ENCODE data around the gene PTPRT.

PTPRT gene

DNA sequence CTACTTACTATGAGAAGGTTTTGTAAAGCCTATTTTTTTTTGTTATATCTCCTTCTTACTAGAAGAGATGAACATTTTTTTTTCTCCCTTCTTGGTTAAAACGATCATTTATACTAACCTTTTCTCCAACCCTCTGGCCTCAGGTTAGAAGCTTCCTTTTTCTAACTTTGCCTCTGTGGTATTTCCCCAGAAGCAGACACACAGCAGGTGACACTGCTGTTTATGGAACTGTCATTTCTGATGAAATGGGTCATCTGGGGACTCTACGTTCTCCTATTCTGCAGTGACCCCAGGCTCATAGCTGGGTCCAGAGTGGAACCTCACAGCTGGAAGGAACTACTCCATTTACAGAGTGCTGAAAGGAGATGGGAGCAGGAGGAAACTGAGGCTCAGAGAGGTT, 825.3 kb downstream of the PTPRT start:
- no peak for DNase-seq (ENCODE audit: low read depth)
- H3K4me3 ChIP-seq (ENCODE audit: control insufficient read depth, low read depth, low read length): no peak overlapping the region
- TF ChIP-seq, protein P1, sequence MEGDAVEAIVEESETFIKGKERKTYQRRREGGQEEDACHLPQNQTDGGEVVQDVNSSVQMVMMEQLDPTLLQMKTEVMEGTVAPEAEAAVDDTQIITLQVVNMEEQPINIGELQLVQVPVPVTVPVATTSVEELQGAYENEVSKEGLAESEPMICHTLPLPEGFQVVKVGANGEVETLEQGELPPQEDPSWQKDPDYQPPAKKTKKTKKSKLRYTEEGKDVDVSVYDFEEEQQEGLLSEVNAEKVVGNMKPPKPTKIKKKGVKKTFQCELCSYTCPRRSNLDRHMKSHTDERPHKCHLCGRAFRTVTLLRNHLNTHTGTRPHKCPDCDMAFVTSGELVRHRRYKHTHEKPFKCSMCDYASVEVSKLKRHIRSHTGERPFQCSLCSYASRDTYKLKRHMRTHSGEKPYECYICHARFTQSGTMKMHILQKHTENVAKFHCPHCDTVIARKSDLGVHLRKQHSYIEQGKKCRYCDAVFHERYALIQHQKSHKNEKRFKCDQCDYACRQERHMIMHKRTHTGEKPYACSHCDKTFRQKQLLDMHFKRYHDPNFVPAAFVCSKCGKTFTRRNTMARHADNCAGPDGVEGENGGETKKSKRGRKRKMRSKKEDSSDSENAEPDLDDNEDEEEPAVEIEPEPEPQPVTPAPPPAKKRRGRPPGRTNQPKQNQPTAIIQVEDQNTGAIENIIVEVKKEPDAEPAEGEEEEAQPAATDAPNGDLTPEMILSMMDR (conservative IDR thresholded peaks at IDR 0.05; ENCODE audit: control insufficient read depth, insufficient read depth, low read depth, low read length): no peak

DNA sequence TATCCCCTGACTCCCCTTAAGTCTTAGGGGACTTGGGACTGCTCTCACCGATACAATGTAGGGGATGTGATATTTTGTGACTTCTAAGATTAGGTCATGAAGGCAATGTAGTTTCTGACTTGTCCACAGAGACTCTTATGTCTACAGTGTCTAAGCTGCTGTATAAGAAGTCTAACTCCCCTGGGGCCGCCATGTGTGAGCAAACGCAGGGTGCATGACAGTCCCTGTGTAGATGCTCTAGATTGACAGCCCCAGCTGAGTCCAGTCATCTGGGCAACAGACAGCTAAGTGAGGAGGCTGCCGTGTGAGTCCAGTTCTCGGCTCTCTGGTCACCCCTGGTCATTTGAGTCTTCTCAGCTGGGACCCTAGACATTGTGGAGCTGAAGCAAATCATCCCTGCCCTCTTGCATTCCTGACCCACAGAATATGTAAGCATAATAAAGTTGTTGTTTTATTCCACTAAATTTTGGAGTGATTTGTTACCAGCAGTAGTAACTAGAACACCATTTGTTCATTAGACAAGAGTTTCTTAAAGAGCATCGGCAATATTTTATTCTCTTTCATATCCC, 828.2 kb downstream of the PTPRT start:
- no peak overlapping the region for H3K4me3 ChIP-seq (ENCODE audit: control insufficient read depth, low read depth, low read length)
- no peak for DNase-seq (ENCODE audit: low read depth)
- TF ChIP-seq, protein P1 (conservative IDR thresholded peaks at IDR 0.05; ENCODE audit: control insufficient read depth, insufficient read depth, low read depth, low read length): no peak

DNA sequence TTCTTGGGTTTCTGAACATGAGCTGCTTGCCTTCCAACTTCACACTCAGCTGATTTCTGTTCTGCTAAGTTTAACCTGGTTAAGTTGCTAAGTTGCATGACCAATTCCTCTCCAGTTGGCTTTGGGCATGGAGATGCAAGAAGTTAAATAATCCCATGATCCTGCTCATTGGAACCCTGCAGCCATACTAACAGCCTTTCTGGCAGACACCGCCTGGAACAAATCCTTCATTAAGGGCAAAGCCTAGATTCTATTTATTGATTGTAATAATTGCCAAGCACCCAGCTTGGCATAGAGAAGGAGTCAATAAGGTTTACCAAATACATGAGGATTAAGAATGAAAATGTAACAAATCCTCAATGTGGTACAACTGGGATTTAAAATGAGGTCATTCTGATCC, 829.1 kb downstream of the PTPRT start:
- no peak for DNase-seq (ENCODE audit: low read depth)
- TF ChIP-seq, protein P1 (conservative IDR thresholded peaks at IDR 0.05; ENCODE audit: control insufficient read depth, insufficient read depth, low read depth, low read length): no peak
- no peak overlapping the region for H3K4me3 ChIP-seq (ENCODE audit: control insufficient read depth, low read depth, low read length)

DNA sequence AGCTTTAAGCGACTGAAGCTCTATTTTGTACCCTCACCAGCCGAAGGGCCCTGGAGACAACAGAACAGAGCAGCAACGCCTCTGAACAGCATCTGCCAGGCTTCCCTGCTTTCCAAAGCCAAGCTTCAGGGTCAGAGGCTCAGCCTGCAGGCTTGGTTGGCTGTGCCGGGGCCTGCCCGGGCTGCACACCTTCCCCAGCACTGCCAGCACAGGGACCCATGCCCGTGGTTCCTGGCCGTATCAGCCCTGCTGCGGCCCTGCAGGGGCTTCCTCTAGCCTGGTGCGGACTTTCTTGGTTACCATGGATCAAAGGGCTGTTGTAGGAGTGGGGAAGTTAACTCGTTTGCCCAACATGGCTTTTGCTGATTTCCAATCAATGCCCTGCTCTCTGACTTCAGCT, 830.1 kb downstream of the PTPRT start:
- H3K4me3 ChIP-seq (ENCODE audit: control insufficient read depth, low read depth, low read length): no peak overlapping the region
- TF ChIP-seq, protein P1 (conservative IDR thresholded peaks at IDR 0.05; ENCODE audit: control insufficient read depth, insufficient read depth, low read depth, low read length): no peak

DNA sequence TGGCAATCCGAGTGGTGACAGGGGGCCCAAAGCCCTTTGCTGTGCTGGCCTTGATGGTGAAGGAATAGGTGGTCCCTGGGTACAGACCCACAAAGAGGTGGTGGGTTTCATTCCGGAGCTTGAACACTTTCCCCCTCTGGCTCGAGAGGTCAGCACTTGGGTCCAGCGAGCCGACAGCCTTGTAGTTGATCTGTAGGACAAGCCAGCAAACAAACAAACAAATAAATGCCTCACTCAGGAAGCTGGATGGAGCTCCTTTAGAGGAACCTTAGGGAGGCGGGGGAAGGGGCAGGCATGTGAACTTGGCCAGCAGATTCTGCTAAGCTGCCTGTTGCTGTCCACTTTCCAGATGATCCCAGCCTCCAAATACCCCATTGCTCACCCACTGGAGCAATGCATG, 837.6 kb downstream of the PTPRT start:
- H3K4me3 ChIP-seq (ENCODE audit: control insufficient read depth, low read depth, low read length): no peak overlapping the region
- no peak for DNase-seq (ENCODE audit: low read depth)
- TF ChIP-seq, protein P1 (conservative IDR thresholded peaks at IDR 0.05; ENCODE audit: control insufficient read depth, insufficient read depth, low read depth, low read length): no peak

More for the DNA sequence above, 830.1 kb downstream of the PTPRT start:
- DNase-seq (ENCODE audit: low read depth): no peak

DNA sequence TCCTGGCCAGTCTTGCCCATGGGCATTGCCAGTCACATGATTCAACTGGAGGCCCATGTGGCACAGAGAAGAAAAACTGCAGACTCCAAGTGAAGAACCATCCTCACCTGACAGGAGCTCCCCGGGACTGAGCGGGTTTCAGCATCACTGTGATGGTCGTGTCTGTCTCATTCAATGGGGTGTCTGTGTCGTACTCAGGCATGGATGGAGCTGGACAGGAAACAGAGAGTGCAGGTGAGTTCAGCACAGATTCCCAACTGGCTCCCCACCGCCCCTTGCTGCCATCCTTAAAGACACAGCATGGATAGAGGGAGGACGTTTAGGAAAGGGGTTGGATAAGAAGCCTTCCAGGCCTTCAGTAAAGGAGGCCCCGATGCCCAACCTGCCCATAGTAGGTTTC, 839.2 kb downstream of the PTPRT start:
- TF ChIP-seq, protein P1 (conservative IDR thresholded peaks at IDR 0.05; ENCODE audit: control insufficient read depth, insufficient read depth, low read depth, low read length): no peak
- no peak for DNase-seq (ENCODE audit: low read depth)
- no peak overlapping the region for H3K4me3 ChIP-seq (ENCODE audit: control insufficient read depth, low read depth, low read length)
